ENCODE results near the gene FOXE3. TPM values are rescaled to one million over a fixed set of nuclear protein-coding genes. Genes with fewer than 3 reads are reported as not detected.
A peak's percentile ranks its signal among the peaks of the same experiment; 100 is the strongest.

Gene FOXE3
- total and polyA plus RNA-seq, 2 of the 4 experiments (the other 2 are of a cell fraction), result 0.12 TPM; not detected in 1

GRCh38 chr1:47434051-47434842 is 18.2 kb downstream of the FOXE3 start:
- Histone ChIP-seq H3K4me1 (ENCODE audit: control insufficient read depth, insufficient read depth, low read length) (peaks cover 12% of the 10 kb centered on the region), H2BK5ac (ENCODE audit: low read depth, low read length, poor library complexity, severe bottlenecking) (no peak overlapping the region), H2BK120ac (ENCODE audit: low read depth, low read length) (no peak overlapping the region), H3K36me3 (ENCODE audit: control insufficient read depth, insufficient read depth, low read length) (no peaks in the 10 kb centered on the region), H3K4ac (ENCODE audit: low read depth, low read length) (no peak overlapping the region), H3K27ac (ENCODE audit: insufficient read depth, low read length) (no peak overlapping the region), H3K9me3 (ENCODE audit: control insufficient read depth, insufficient read depth, low read length) (no peaks in the 10 kb centered on the region), H3K4me3 (ENCODE audit: insufficient read depth, low read depth, low read length) (no peak overlapping the region), H2AK5ac (ENCODE audit: low read depth, low read length) (no peak overlapping the region), H3K4me2 (ENCODE audit: low read depth, low read length) (peak overlapping the region; percentile 49; the same call in 1 of the 2 replicates), H3K79me1 (ENCODE audit: low read depth in 1 of 2, low read length in 2 of 2) (peaks cover 7 to 26% of the 10 kb centered on the region in 2 experiments; a peak in 3 of 4 replicates), H3K27me3 (ENCODE audit: control insufficient read depth, insufficient read depth, low read length) (peaks cover 11% of the 10 kb centered on the region), H3K9ac (ENCODE audit: low read depth, low read length) (no peak overlapping the region), H4K8ac (ENCODE audit: low read depth in 2 of 2, low read length in 2 of 2) (no peak overlapping the region), H4K91ac (ENCODE audit: insufficient read depth, low read depth, low read length) (no peak overlapping the region), H3K14ac (replicated peaks; ENCODE audit: low read depth, low read length) (no peak overlapping the region), H3K23ac (ENCODE audit: low read depth, low read length) (no peak overlapping the region), H3K18ac (ENCODE audit: low read depth, low read length) (no peak overlapping the region), H2AFZ (replicated peaks; ENCODE audit: low read length, poor library complexity) (peak overlapping the region; percentile 74), H2AK9ac (replicated peaks; ENCODE audit: low read depth, low read length, poor library complexity) (no peak overlapping the region), H3K56ac (ENCODE audit: extremely low read depth, insufficient read depth, low read length) (no peak overlapping the region), H2BK20ac (ENCODE audit: low read depth, low read length) (no peak overlapping the region), H4K5ac (ENCODE audit: low read depth, low read length) (no peak overlapping the region), H3K9me1 (ENCODE audit: insufficient read depth, low read length) (peaks cover 7% of the 10 kb centered on the region), H2BK15ac (ENCODE audit: low read depth, low read length) (no peak overlapping the region), H4K20me1 (ENCODE audit: insufficient read depth, low read length) (peaks cover 4% of the 10 kb centered on the region; the same call in 1 of the 2 replicates)
- ChIA-PET CTCF (interaction anchor here (1.2 to 2.6 kb wide), 4 partner anchors 10 to 292 kb away, joined by 3 to 7 read pairs (median 3); no protein-coding TSS in a partner anchor), POLR2A (ENCODE audit: unreplicated experiment) (no interaction called here)
- in situ Hi-C loops (cut with MboI; ENCODE audit: low sequenced_read_pairs), result no loop called here
- intact Hi-C loops (cut with micrococcal nuclease), result loop anchor here (10.0 kb wide), 1 partner anchor 99 kb away; the partner anchor contains the start of gene CMPK1
- no peak for ATAC-seq (ENCODE audit: low read depth)
- TF ChIP-seq MAZ (IDR thresholded peaks at IDR 0.05; ENCODE audit: borderline replicate concordance, low read depth, low read length), result no peak
- TF ChIP-seq, protein P1, sequence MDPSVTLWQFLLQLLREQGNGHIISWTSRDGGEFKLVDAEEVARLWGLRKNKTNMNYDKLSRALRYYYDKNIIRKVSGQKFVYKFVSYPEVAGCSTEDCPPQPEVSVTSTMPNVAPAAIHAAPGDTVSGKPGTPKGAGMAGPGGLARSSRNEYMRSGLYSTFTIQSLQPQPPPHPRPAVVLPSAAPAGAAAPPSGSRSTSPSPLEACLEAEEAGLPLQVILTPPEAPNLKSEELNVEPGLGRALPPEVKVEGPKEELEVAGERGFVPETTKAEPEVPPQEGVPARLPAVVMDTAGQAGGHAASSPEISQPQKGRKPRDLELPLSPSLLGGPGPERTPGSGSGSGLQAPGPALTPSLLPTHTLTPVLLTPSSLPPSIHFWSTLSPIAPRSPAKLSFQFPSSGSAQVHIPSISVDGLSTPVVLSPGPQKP (IDR thresholded peaks at IDR 0.05; ENCODE audit: borderline replicate concordance, low read depth, low read length), result no peak
- no peak for TF ChIP-seq RCOR1 (IDR thresholded peaks at IDR 0.05; ENCODE audit: insufficient replicate concordance, low read length)
- no peak for TF ChIP-seq NFE2L2 (IDR thresholded peaks at IDR 0.05; ENCODE audit: low read depth, low read length)
- no peak for TF ChIP-seq SMC3 (IDR thresholded peaks at IDR 0.05; ENCODE audit: low read depth, low read length)
- no peak for TF ChIP-seq POLR2A (IDR thresholded peaks at IDR 0.05; ENCODE audit: low read depth, low read length)
- no peak for TF ChIP-seq CHD1 (IDR thresholded peaks at IDR 0.05; ENCODE audit: low read depth, low read length)
- no peak for TF ChIP-seq RFX5 (IDR thresholded peaks at IDR 0.05; ENCODE audit: low read depth, low read length)
- no peak; the same call in 1 of the 2 replicates for TF ChIP-seq CTCF (conservative IDR thresholded peaks at IDR 0.05; ENCODE audit: low read depth, low read length)
- TF ChIP-seq CEBPB (IDR thresholded peaks at IDR 0.05; ENCODE audit: low read depth, low read length), result no peak
- no peak for TF ChIP-seq BHLHE40 (IDR thresholded peaks at IDR 0.05; ENCODE audit: low read depth, low read length)
- TF ChIP-seq FOS (IDR thresholded peaks at IDR 0.05; ENCODE audit: low read depth, low read length), result no peak
- TF ChIP-seq, protein P2, sequence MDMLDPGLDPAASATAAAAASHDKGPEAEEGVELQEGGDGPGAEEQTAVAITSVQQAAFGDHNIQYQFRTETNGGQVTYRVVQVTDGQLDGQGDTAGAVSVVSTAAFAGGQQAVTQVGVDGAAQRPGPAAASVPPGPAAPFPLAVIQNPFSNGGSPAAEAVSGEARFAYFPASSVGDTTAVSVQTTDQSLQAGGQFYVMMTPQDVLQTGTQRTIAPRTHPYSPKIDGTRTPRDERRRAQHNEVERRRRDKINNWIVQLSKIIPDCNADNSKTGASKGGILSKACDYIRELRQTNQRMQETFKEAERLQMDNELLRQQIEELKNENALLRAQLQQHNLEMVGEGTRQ (IDR thresholded peaks at IDR 0.05; ENCODE audit: low read depth, low read length), result no peak
- TF ChIP-seq MXI1 (IDR thresholded peaks at IDR 0.05; ENCODE audit: borderline replicate concordance, low read depth, low read length), result no peak
- peak; percentile 64 for DNase-seq
- 44% methylated on average over 23 of the region's 51 CpGs; no CpG with 5 or more reads in 1 of the 2 experiments for WGBS, 2 experiments (ENCODE audit: extremely low coverage in 2 of 2, insufficient read length in 1 of 2)
- dilution Hi-C loops (cut with HindIII; ENCODE audit: low sequenced_read_pairs, unreplicated experiment), result no loop called here
- no TSS peak for BruUV-seq (replicated peaks)
